ENCODE measurements around the gene NACC2.
"Not testable (repeated sequence)": the region's sequence is repeated elsewhere in the genome, so short reads cannot be mapped to it uniquely, and the experiment has no call there.

Gene NACC2

DNA sequence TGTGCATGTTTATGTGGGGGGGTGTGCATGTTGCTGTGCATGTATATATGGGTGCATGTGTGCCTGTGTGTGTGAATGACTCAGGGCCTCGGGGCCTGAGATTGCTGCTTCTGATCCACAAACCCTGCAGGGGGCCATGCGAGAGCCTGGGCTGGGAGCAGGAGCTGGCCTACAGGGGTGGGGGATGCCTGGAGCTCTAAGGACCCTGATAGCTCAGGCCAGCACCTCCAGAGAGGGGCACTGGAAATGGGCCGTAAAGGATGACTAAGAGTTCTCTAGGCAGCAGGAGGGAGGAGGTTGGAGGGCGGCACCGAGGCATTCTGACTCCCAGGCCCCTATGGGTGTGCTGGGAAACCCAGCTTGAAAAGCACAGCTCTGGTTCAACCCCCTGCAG, 127.0 kb downstream of the NACC2 start:
- DNase-seq (ENCODE audit: extremely low read depth, insufficient read length): no peak
- H3K27me3 ChIP-seq (replicated peaks; ENCODE audit: control insufficient read depth, insufficient read depth, low read length): no peaks in the 10 kb centered on the region; the same call in 1 of the 2 replicates
- no peak overlapping the region for H3K4me3 ChIP-seq (replicated peaks; ENCODE audit: low read depth, low read length)
- TF ChIP-seq, protein P1, sequence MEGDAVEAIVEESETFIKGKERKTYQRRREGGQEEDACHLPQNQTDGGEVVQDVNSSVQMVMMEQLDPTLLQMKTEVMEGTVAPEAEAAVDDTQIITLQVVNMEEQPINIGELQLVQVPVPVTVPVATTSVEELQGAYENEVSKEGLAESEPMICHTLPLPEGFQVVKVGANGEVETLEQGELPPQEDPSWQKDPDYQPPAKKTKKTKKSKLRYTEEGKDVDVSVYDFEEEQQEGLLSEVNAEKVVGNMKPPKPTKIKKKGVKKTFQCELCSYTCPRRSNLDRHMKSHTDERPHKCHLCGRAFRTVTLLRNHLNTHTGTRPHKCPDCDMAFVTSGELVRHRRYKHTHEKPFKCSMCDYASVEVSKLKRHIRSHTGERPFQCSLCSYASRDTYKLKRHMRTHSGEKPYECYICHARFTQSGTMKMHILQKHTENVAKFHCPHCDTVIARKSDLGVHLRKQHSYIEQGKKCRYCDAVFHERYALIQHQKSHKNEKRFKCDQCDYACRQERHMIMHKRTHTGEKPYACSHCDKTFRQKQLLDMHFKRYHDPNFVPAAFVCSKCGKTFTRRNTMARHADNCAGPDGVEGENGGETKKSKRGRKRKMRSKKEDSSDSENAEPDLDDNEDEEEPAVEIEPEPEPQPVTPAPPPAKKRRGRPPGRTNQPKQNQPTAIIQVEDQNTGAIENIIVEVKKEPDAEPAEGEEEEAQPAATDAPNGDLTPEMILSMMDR (IDR thresholded peaks at IDR 0.05; ENCODE audit: insufficient read depth, low read length, poor library complexity, severe bottlenecking): no peak
- H3K36me3 ChIP-seq (ENCODE audit: control insufficient read depth, insufficient read depth, low read length): no peaks in the 10 kb centered on the region

DNA sequence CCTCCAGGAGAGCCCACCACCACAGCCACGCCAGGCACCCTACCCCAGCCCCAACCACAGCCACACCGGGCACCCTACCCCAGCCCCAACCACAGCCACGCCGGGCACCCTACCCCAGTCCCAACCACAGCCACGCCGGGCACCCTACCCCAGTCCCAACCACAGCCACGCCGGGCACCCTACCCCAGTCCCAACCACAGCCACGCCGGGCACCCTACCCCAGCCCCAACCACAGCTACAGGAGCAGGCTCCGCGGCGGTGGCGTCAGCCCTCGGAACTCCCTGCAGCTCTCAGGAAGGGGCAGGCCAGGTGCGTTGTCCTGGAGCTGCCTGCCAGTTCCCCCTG, 128.2 kb downstream of the NACC2 start:
- not testable (repeated sequence) for DNase-seq (ENCODE audit: extremely low read depth, insufficient read length); H3K4me3 ChIP-seq (replicated peaks; ENCODE audit: low read depth, low read length); H3K36me3 ChIP-seq (ENCODE audit: control insufficient read depth, insufficient read depth, low read length); H3K27me3 ChIP-seq (replicated peaks; ENCODE audit: control insufficient read depth, insufficient read depth, low read length)

DNA sequence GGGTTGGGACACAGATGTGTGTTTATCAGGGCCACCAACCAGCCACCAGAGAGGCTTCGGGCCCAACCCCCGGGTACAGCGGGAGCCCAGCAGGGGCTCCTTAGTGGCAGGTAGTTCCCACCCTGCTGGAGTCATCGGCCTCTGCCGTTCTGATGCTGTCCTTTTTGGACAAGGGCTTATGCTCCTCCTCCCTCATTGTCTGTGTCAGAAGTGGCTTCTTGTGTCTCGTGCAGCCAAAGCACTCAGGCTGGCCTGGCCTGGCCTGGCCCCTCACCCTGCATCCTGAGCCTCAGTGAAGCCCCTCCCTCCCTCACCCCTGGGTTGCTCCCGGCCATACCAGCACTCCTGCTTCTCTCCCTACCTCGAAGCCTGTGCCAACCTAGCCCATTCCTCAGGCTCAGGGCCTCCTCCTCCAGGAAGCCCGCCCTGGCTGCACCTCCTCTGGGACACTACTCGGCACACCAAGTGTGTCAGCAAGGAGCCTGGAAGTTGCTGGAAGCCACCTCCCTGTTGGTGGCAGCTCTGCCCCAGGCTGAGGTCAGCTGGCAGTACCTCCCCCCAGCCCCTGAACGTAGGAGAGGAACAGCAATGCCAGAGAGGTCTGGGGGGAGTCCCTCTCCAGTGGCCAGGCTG, 129.8 kb downstream of the NACC2 start:
- no peak overlapping the region for H3K4me3 ChIP-seq (replicated peaks; ENCODE audit: low read depth, low read length)
- no peaks in the 10 kb centered on the region; the same call in 1 of the 2 replicates for H3K27me3 ChIP-seq (replicated peaks; ENCODE audit: control insufficient read depth, insufficient read depth, low read length)
- no peaks in the 10 kb centered on the region for H3K36me3 ChIP-seq (ENCODE audit: control insufficient read depth, insufficient read depth, low read length)
- DNase-seq (ENCODE audit: extremely low read depth, insufficient read length): no peak
- TF ChIP-seq, protein P1 (IDR thresholded peaks at IDR 0.05; ENCODE audit: insufficient read depth, low read length, poor library complexity, severe bottlenecking): no peak

GRCh38 chr9:135963938-135964337, 131.2 kb downstream of the NACC2 start:
- DNase-seq (ENCODE audit: extremely low read depth, insufficient read length): no peak
- Histone ChIP-seq H3K27me3 (replicated peaks; ENCODE audit: control insufficient read depth, insufficient read depth, low read length) (no peaks in the 10 kb centered on the region; the same call in 1 of the 2 replicates), H3K36me3 (ENCODE audit: control insufficient read depth, insufficient read depth, low read length) (no peaks in the 10 kb centered on the region), H3K4me3 (replicated peaks; ENCODE audit: low read depth, low read length) (no peak overlapping the region)
- TF ChIP-seq, protein P1 (IDR thresholded peaks at IDR 0.05; ENCODE audit: insufficient read depth, low read length, poor library complexity, severe bottlenecking): no peak

GRCh38 chr9:135963338-135963737, 131.8 kb downstream of the NACC2 start:
- DNase-seq (ENCODE audit: extremely low read depth, insufficient read length): no peak
- no peaks in the 10 kb centered on the region; the same call in 1 of the 2 replicates for H3K27me3 ChIP-seq (replicated peaks; ENCODE audit: control insufficient read depth, insufficient read depth, low read length)
- H3K36me3 ChIP-seq (ENCODE audit: control insufficient read depth, insufficient read depth, low read length): no peaks in the 10 kb centered on the region; the same call in 1 of the 2 replicates
- TF ChIP-seq, protein P1 (IDR thresholded peaks at IDR 0.05; ENCODE audit: insufficient read depth, low read length, poor library complexity, severe bottlenecking): no peak
- H3K4me3 ChIP-seq (replicated peaks; ENCODE audit: low read depth, low read length): no peak overlapping the region

DNA sequence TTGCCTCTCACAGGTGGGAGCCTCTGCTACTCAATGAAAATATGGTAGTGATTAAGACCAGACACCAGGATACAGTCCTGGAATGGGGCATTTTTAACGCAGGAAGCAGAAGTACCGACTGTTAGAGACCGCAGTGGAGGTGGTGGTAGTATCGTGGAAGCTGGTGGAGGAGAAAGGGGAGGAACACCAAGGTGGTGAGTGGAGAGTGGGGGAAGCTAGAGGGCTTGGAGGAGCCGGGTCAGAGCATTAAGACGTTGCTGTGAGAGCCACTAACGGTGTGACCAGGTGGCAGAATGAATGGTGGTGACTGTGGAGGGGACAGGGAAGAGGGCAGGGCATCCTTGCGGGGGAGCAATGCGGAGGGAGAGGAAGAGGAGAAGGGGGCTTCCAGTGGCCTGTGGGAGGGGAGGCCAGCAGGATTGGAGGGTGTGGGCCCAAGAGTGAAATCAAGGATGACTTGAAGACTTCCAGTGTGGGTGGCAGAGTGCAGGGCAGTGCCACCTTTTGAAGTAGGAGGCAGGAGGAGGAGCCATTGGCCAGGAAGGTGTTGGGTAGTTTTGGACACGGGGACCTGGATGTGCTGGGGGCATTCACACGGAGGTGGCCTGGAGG, 132.3 kb downstream of the NACC2 start:
- DNase-seq (ENCODE audit: extremely low read depth, insufficient read length): no peak
- no peak overlapping the region for H3K4me3 ChIP-seq (replicated peaks; ENCODE audit: low read depth, low read length)
- H3K27me3 ChIP-seq (replicated peaks; ENCODE audit: control insufficient read depth, insufficient read depth, low read length): no peaks in the 10 kb centered on the region; the same call in 1 of the 2 replicates
- TF ChIP-seq, protein P1 (IDR thresholded peaks at IDR 0.05; ENCODE audit: insufficient read depth, low read length, poor library complexity, severe bottlenecking): no peak
- H3K36me3 ChIP-seq (ENCODE audit: control insufficient read depth, insufficient read depth, low read length): no peaks in the 10 kb centered on the region; the same call in 1 of the 2 replicates

All from GM06990 (cell line).